HEK293 (cell line): Measurements from ENCODE around the gene MRPS31.

ENCODE experiments used
- CTCF ChIA-PET: fragments of 350-600 bp; formaldehyde crosslinking; extraction: SDS; loops from one replicate; lab custom pipeline; 2021; ENCODE audit warnings: antibody characterized with exemption; lab: Yijun Ruan, JAX
- POLR2A ChIA-PET: fragments of 300-600 bp; formaldehyde crosslinking; extraction: SDS; loops from one replicate; lab custom pipeline; 2020; ENCODE audit warnings: antibody characterized with exemption, inconsistent platforms; lab: Yijun Ruan, JAX
- H3K27ac ChIP-seq: fragments of 200-500 bp; sonication (Bioruptor generic); 2 replicates; pipeline ENCODE4 v1.5.1; 2014; ENCODE audit warnings: low read depth, low read length, control low read depth, inconsistent platforms; ENCODE audit errors: extremely low read depth
- H3K36me3 ChIP-seq, 2 experiments: fragments of 200-500 bp in 1 of 2; sonication (Bioruptor generic) in 1 of 2; 1 replicate in 1 of 2; 2 replicates in 1 of 2; pipeline ENCODE4 v1.5.1; 2014 to 2017; ENCODE audit warnings: inconsistent platforms in 2 of 2, low read length in 2 of 2; ENCODE audit not compliant: control insufficient read depth in 2 of 2, insufficient read depth in 1 of 2
- H3K4me1 ChIP-seq: fragments of 200-500 bp; sonication (Bioruptor generic); 2 replicates; pipeline ENCODE4 v1.5.1; 2014; ENCODE audit warnings: mild to moderate bottlenecking, low read length, inconsistent platforms; ENCODE audit not compliant: control insufficient read depth, insufficient read depth
- H3K4me3 ChIP-seq: 2 replicates; pipeline ENCODE4 v1.5.1; 2011; ENCODE audit warnings: low read depth, mild to moderate bottlenecking, control low read depth, low read length, moderate library complexity
- H3K9me3 ChIP-seq: fragments of 200-500 bp; sonication (Bioruptor generic); 2 replicates; pipeline ENCODE4 v1.5.1; 2014; ENCODE audit warnings: low read depth, low read length, inconsistent platforms; ENCODE audit not compliant: control insufficient read depth, insufficient read depth
- GLI2 ChIP-seq: fragments of 450-650 bp; formaldehyde crosslinking; IDR thresholded peaks from 2 replicates; pipeline ENCODE4; 2017; ENCODE audit warnings: missing biosample characterization, missing genetic modification characterization, low read depth, borderline replicate concordance
- HOXA7 ChIP-seq: sonication (generic); formaldehyde crosslinking; IDR thresholded peaks from 2 replicates; pipeline ENCODE4 v1.8.1; 2022; ENCODE audit warnings: missing genetic modification reagents, borderline replicate concordance
- PRDM10 ChIP-seq: fragments of 450-650 bp; formaldehyde crosslinking; IDR thresholded peaks from 2 replicates; pipeline ENCODE4 v1.5.1; 2016; ENCODE audit warnings: missing biosample characterization, missing genetic modification characterization
- SP7 ChIP-seq: fragments of 450-650 bp; formaldehyde crosslinking; IDR thresholded peaks from 2 replicates; pipeline ENCODE4 v1.5.1; 2016; ENCODE audit warnings: missing biosample characterization, missing genetic modification characterization
- YY1 ChIP-seq: fragments of 450-650 bp; formaldehyde crosslinking; IDR thresholded peaks from 2 replicates; pipeline ENCODE4 v1.5.1; 2018; ENCODE audit warnings: missing biosample characterization, missing genetic modification characterization
- ZBTB1 ChIP-seq: fragments of 450-650 bp; formaldehyde crosslinking; IDR thresholded peaks from 2 replicates; pipeline ENCODE4 v1.5.1; 2016; ENCODE audit warnings: missing biosample characterization, missing genetic modification characterization
- ZFP69B ChIP-seq: fragments of 450-650 bp; formaldehyde crosslinking; IDR thresholded peaks from 2 replicates; pipeline ENCODE4 v1.5.1; 2016; ENCODE audit warnings: missing biosample characterization, missing genetic modification characterization
- ZNF146 ChIP-seq: fragments of 450-650 bp; formaldehyde crosslinking; IDR thresholded peaks from 2 replicates; pipeline ENCODE4 v1.5.1; 2016; ENCODE audit warnings: missing biosample characterization, missing genetic modification characterization
- ZNF155 ChIP-seq: fragments of 450-650 bp; formaldehyde crosslinking; IDR thresholded peaks from 2 replicates; pipeline ENCODE4 v1.5.1; 2016; ENCODE audit warnings: missing biosample characterization, missing genetic modification characterization
- ZNF16 ChIP-seq: fragments of 450-650 bp; formaldehyde crosslinking; IDR thresholded peaks from 2 replicates; pipeline ENCODE4 v1.5.1; 2016; ENCODE audit warnings: low read depth, missing biosample characterization, missing genetic modification characterization
- ZNF23 ChIP-seq: fragments of 450-650 bp; formaldehyde crosslinking; IDR thresholded peaks from 2 replicates; pipeline ENCODE4 v1.5.1; 2016; ENCODE audit warnings: missing biosample characterization, missing genetic modification characterization, borderline replicate concordance
- ZNF266 ChIP-seq: fragments of 450-650 bp; formaldehyde crosslinking; IDR thresholded peaks from 2 replicates; pipeline ENCODE4 v1.5.1; 2016; ENCODE audit warnings: missing biosample characterization, missing genetic modification characterization, low read depth
- ZNF423 ChIP-seq: fragments of 450-650 bp; formaldehyde crosslinking; IDR thresholded peaks from 2 replicates; pipeline ENCODE4 v1.5.1; 2016; ENCODE audit warnings: missing biosample characterization, missing genetic modification characterization
- ZNF529 ChIP-seq: fragments of 450-650 bp; formaldehyde crosslinking; IDR thresholded peaks from 2 replicates; pipeline ENCODE4 v1.5.1; 2017; ENCODE audit warnings: missing genetic modification characterization, missing biosample characterization; ENCODE audit not compliant: insufficient replicate concordance
- ZNF837 ChIP-seq: fragments of 450-650 bp; formaldehyde crosslinking; IDR thresholded peaks from 2 replicates; pipeline ENCODE4 v1.5.1; 2016; ENCODE audit warnings: missing biosample characterization, missing genetic modification characterization
- ZNF843 ChIP-seq: fragments of 450-650 bp; formaldehyde crosslinking; IDR thresholded peaks from 2 replicates; pipeline ENCODE4 v1.5.1; 2016; ENCODE audit warnings: missing biosample characterization, missing genetic modification characterization
- ZSCAN16 ChIP-seq: fragments of 450-650 bp; formaldehyde crosslinking; IDR thresholded peaks from 2 replicates; pipeline ENCODE4 v1.5.1; 2016; ENCODE audit warnings: missing biosample characterization, missing genetic modification characterization
- TF ChIP-seq, protein P1 (sequence below): fragments of 450-650 bp; formaldehyde crosslinking; IDR thresholded peaks from 2 replicates; pipeline ENCODE4 v1.5.1; 2016; ENCODE audit warnings: missing biosample characterization, missing genetic modification characterization, borderline replicate concordance
- TF ChIP-seq, protein P2 (sequence below): IDR thresholded peaks from 2 replicates; pipeline ENCODE4 v1.6.1; 2011; ENCODE audit warnings: mild to moderate bottlenecking, low read depth, low read length, borderline replicate concordance
- TF ChIP-seq, protein P3 (sequence below): fragments of 450-650 bp; formaldehyde crosslinking; IDR thresholded peaks from 2 replicates; pipeline ENCODE4 v1.5.1; 2017; ENCODE audit warnings: missing biosample characterization, missing genetic modification characterization
- TF ChIP-seq, protein P4 (sequence below): fragments of 450-650 bp; formaldehyde crosslinking; IDR thresholded peaks from 2 replicates; pipeline ENCODE4 v1.5.1; 2016; ENCODE audit warnings: missing biosample characterization, missing genetic modification characterization
- TF ChIP-seq, protein P5 (sequence below): fragments of 450-650 bp; formaldehyde crosslinking; IDR thresholded peaks from 2 replicates; pipeline ENCODE4; 2016; ENCODE audit warnings: missing biosample characterization, missing genetic modification characterization
- TF ChIP-seq, protein P6 (sequence below): fragments of 450-650 bp; IDR thresholded peaks from 2 replicates; pipeline ENCODE4 v1.5.1; 2018; ENCODE audit warnings: missing biosample characterization, mild to moderate bottlenecking, missing genetic modification characterization

The MRPS31 gene

GRCh38 chr13:40770934-40771618 is at the start of gene MRPS31:
TSS of gene MRPS31 (minus strand) at chr13:40771190. CDS start at chr13:40771136, 54 bp downstream.
- ChIA-PET POLR2A (interaction anchor here (0.6 to 0.7 kb wide), 2 partner anchors 456 to 1155 kb away, joined by 3 to 5 read pairs; no protein-coding TSS in a partner anchor), CTCF (interaction anchor here (0.6 to 1.0 kb wide), 2 partner anchors 9 to 1011 kb away, joined by 3 to 4 read pairs; no protein-coding TSS in a partner anchor)
- Histone ChIP-seq H3K36me3 (peaks cover 0 to 3% of the 10 kb centered on the region in 2 experiments; a peak in 1 of 3 replicates), H3K9me3 (no peaks in the 10 kb centered on the region), H3K27ac (peak within 1 kb of the TSS; percentile 67), H3K4me1 (no peaks in the 10 kb centered on the region), H3K4me3 (peak within 1 kb of the TSS; percentile 91)
- TF ChIP-seq, protein P1, sequence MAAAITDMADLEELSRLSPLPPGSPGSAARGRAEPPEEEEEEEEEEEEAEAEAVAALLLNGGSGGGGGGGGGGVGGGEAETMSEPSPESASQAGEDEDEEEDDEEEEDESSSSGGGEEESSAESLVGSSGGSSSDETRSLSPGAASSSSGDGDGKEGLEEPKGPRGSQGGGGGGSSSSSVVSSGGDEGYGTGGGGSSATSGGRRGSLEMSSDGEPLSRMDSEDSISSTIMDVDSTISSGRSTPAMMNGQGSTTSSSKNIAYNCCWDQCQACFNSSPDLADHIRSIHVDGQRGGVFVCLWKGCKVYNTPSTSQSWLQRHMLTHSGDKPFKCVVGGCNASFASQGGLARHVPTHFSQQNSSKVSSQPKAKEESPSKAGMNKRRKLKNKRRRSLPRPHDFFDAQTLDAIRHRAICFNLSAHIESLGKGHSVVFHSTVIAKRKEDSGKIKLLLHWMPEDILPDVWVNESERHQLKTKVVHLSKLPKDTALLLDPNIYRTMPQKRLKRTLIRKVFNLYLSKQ: 0 out of 2 replicates have a peak, but pooled peaks have one; percentile 41
- no peak for TF ChIP-seq ZNF837 (tag by site-specific recombination)
- peak; percentile 82 for TF ChIP-seq ZNF146 (tag by site-specific recombination)
- TF ChIP-seq, protein P2, sequence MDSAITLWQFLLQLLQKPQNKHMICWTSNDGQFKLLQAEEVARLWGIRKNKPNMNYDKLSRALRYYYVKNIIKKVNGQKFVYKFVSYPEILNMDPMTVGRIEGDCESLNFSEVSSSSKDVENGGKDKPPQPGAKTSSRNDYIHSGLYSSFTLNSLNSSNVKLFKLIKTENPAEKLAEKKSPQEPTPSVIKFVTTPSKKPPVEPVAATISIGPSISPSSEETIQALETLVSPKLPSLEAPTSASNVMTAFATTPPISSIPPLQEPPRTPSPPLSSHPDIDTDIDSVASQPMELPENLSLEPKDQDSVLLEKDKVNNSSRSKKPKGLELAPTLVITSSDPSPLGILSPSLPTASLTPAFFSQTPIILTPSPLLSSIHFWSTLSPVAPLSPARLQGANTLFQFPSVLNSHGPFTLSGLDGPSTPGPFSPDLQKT: no peak
- TF ChIP-seq, protein P3, sequence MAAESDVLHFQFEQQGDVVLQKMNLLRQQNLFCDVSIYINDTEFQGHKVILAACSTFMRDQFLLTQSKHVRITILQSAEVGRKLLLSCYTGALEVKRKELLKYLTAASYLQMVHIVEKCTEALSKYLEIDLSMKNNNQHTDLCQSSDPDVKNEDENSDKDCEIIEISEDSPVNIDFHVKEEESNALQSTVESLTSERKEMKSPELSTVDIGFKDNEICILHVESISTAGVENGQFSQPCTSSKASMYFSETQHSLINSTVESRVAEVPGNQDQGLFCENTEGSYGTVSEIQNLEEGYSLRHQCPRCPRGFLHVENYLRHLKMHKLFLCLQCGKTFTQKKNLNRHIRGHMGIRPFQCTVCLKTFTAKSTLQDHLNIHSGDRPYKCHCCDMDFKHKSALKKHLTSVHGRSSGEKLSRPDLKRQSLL (tag by site-specific recombination): peak; percentile 62
- TF ChIP-seq ZNF16 (tag by site-specific recombination): no peak
- no peak for TF ChIP-seq ZNF155 (tag by site-specific recombination)
- TF ChIP-seq ZNF23 (tag by site-specific recombination): no peak
- TF ChIP-seq HOXA7 (CRISPR knock-in tag): no peak
- TF ChIP-seq ZBTB1 (tag by site-specific recombination): 0 out of 2 replicates have a peak, but pooled peaks have one; percentile 49
- TF ChIP-seq, protein P4, sequence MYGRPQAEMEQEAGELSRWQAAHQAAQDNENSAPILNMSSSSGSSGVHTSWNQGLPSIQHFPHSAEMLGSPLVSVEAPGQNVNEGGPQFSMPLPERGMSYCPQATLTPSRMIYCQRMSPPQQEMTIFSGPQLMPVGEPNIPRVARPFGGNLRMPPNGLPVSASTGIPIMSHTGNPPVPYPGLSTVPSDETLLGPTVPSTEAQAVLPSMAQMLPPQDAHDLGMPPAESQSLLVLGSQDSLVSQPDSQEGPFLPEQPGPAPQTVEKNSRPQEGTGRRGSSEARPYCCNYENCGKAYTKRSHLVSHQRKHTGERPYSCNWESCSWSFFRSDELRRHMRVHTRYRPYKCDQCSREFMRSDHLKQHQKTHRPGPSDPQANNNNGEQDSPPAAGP (tag by site-specific recombination): peak; percentile 99
- TF ChIP-seq ZSCAN16 (tag by site-specific recombination): no peak
- TF ChIP-seq ZNF843 (tag by site-specific recombination): 0 out of 2 replicates have a peak, but pooled peaks have one; percentile 78
- TF ChIP-seq, protein P5, sequence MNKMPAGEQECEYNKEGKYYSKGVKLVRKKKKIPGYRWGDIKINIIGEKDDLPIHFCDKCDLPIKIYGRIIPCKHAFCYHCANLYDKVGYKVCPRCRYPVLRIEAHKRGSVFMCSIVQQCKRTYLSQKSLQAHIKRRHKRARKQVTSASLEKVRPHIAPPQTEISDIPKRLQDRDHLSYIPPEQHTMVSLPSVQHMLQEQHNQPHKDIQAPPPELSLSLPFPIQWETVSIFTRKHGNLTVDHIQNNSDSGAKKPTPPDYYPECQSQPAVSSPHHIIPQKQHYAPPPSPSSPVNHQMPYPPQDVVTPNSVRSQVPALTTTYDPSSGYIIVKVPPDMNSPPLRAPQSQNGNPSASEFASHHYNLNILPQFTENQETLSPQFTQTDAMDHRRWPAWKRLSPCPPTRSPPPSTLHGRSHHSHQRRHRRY (tag by site-specific recombination): 0 out of 2 replicates have a peak, but pooled peaks have one; percentile 86
- no peak for TF ChIP-seq ZNF529 (tag by site-specific recombination)
- TF ChIP-seq, protein P6, sequence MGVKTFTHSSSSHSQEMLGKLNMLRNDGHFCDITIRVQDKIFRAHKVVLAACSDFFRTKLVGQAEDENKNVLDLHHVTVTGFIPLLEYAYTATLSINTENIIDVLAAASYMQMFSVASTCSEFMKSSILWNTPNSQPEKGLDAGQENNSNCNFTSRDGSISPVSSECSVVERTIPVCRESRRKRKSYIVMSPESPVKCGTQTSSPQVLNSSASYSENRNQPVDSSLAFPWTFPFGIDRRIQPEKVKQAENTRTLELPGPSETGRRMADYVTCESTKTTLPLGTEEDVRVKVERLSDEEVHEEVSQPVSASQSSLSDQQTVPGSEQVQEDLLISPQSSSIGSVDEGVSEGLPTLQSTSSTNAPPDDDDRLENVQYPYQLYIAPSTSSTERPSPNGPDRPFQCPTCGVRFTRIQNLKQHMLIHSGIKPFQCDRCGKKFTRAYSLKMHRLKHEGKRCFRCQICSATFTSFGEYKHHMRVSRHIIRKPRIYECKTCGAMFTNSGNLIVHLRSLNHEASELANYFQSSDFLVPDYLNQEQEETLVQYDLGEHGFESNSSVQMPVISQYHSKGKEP: peak; percentile 61; the same call in 1 of the 2 replicates
- peak; percentile 92 for TF ChIP-seq YY1
- TF ChIP-seq PRDM10 (tag by site-specific recombination): peak; percentile 90
- TF ChIP-seq SP7 (tag by site-specific recombination): peak; percentile 96
- peak; percentile 96 for TF ChIP-seq ZFP69B (tag by site-specific recombination)
- 0 out of 2 replicates have a peak, but pooled peaks have one; percentile 37 for TF ChIP-seq ZNF423
- TF ChIP-seq GLI2 (tag by site-specific recombination): peak; percentile 8; the same call in 1 of the 2 replicates
- TF ChIP-seq ZNF266 (tag by site-specific recombination): no peak
